K562 (cell line): Measurements from ENCODE around the gene MAGIX. TPM values are rescaled to one million over a fixed set of nuclear protein-coding genes. Genes with fewer than 3 reads are reported as not detected.

Experiments
- DPF2 ChIP-seq: fragments of 450-650 bp; IDR thresholded peaks from 2 replicates; pipeline ENCODE4 v1.6.1; 2016
- KDM5B ChIP-seq: fragments of 200-600 bp; sonication (generic); IDR thresholded peaks from 2 replicates; pipeline ENCODE4 v1.6.1; 2012; ENCODE audit warnings: low read depth, mild to moderate bottlenecking, moderate library complexity, low read length, control low read depth, inconsistent platforms; ENCODE audit not compliant: insufficient replicate concordance
- KLF1 ChIP-seq: fragments of 450-650 bp; IDR thresholded peaks from 2 replicates; pipeline ENCODE4 v1.6.1; 2016; ENCODE audit warnings: missing genetic modification characterization, missing compliant biosample characterization
- NCOA1 ChIP-seq: fragments of 450-650 bp; IDR thresholded peaks from 2 replicates; pipeline ENCODE4 v1.6.1; 2016; ENCODE audit warnings: low read depth
- RAD21 ChIP-seq, 2 experiments: fragments of 250-450 bp in 1 of 2; fragments of 450-650 bp in 1 of 2; sonication (Bioruptor Pico) in 1 of 2; formaldehyde crosslinking in 1 of 2; IDR thresholded peaks in 1 of 2; conservative IDR thresholded peaks in 1 of 2; 2 replicates each; pipeline versions ENCODE4 v1.4.0 to v1.8.0; 2020 to 2022; ENCODE audit warnings: mild to moderate bottlenecking in 2 of 2, moderate library complexity in 1 of 2
- RAD51 ChIP-seq: fragments of 450-650 bp; IDR thresholded peaks from 2 replicates; pipeline ENCODE4 v1.7.1; 2016; ENCODE audit warnings: low read depth, mild to moderate bottlenecking, borderline replicate concordance
- SNIP1 ChIP-seq: fragments of 450-650 bp; IDR thresholded peaks from 2 replicates; pipeline ENCODE4 v1.7.1; 2017; ENCODE audit warnings: low read depth, mild to moderate bottlenecking
- STAT5A ChIP-seq: IDR thresholded peaks from 2 replicates; pipeline ENCODE4 v1.6.1; 2012; ENCODE audit warnings: low read length, inconsistent platforms, borderline replicate concordance
- TBP ChIP-seq: optimal IDR thresholded peaks from 2 replicates; pipeline ENCODE3; 2011; ENCODE audit warnings: low read depth, low read length, improper control_type of control experiment
- YY1 ChIP-seq, 3 experiments: IDR thresholded peaks; 2 replicates each; pipeline ENCODE4 v1.6.1; 2011; ENCODE audit warnings: low read length in 2 of 3, mild to moderate bottlenecking in 2 of 3, moderate library complexity in 2 of 3, borderline replicate concordance in 1 of 3, control low read depth in 1 of 3, low read depth in 1 of 3; ENCODE audit not compliant: insufficient read depth in 3 of 3, insufficient replicate concordance in 2 of 3, control insufficient read depth in 1 of 3, insufficient read length in 1 of 3; ENCODE audit errors: extremely low read depth in 1 of 3
- ZNF224 ChIP-seq: sonication (generic); formaldehyde crosslinking; IDR thresholded peaks from 2 replicates; pipeline ENCODE4 v1.8.0; 2022; ENCODE audit warnings: mild to moderate bottlenecking, missing genetic modification reagents
- ZNF232 ChIP-seq: sonication (generic); formaldehyde crosslinking; IDR thresholded peaks from 2 replicates; pipeline ENCODE4 v1.8.0; 2022; ENCODE audit warnings: mild to moderate bottlenecking, missing genetic modification reagents
- ZNF778 ChIP-seq: fragments of 450-650 bp; formaldehyde crosslinking; IDR thresholded peaks from 2 replicates; pipeline ENCODE4 v1.4.0; 2020; ENCODE audit warnings: mild to moderate bottlenecking, moderate library complexity
- ZSCAN32 ChIP-seq: fragments of 450-650 bp; formaldehyde crosslinking; IDR thresholded peaks from 2 replicates; pipeline ENCODE4 v1.4.0; 2020; ENCODE audit warnings: mild to moderate bottlenecking, moderate library complexity
- polyA plus RNA-seq, 8 experiments: library from polyadenylated mRNA; depleted of rRNA in 4 of 8; stranded (reverse) in 5 of 8; unstranded in 3 of 8; fragments of >200 nt; fragmentation: Nextera tagmentation in 2 of 8; fragmentation: Illumina TruSeq in 1 of 8; extraction: Ambion mirVana in 2 of 8; extraction: Trizol in 1 of 8; gene quantifications; 2 replicates each; pipeline versions ENCODE4 v1.2.1 to v1.2.3, GENCODE V29; 2011 to 2014; ENCODE audit warnings: inconsistent platforms in 1 of 8, missing spikeins in 1 of 8
- total RNA-seq, 7 experiments: library from RNA; depleted of rRNA in 6 of 7; stranded (reverse); fragments of >200 nt in 6 of 7; fragmentation: Illumina TruSeq in 2 of 7; extraction: Trizol in 2 of 7; gene quantifications; 2 replicates each; pipeline versions ENCODE4 v1.2.1 to v1.2.3, GENCODE V29; 2011 to 2021; ENCODE audit warnings: low replicate concordance in 1 of 7
- TF ChIP-seq, protein P1 (sequence below), 2 experiments: fragments of 450-650 bp; IDR thresholded peaks; 2 replicates each; pipeline ENCODE4 v1.6.1; 2016; ENCODE audit warnings: mild to moderate bottlenecking in 2 of 2, borderline replicate concordance in 1 of 2, low read depth in 1 of 2, moderate library complexity in 1 of 2
- TF ChIP-seq, protein P2 (sequence below): fragments of 250-450 bp; sonication (Bioruptor Pico); IDR thresholded peaks from 2 replicates; pipeline ENCODE4 v1.5.0; 2021
- TF ChIP-seq, protein P3 (sequence below), 3 experiments: fragments of 200-800 bp in 1 of 3; sonication (Bioruptor generic) in 1 of 3; sonication (generic) in 1 of 3; formaldehyde crosslinking in 1 of 3; IDR thresholded peaks; 2 replicates each; pipeline versions ENCODE4 v1.6.1 to v1.8.0; 2016 to 2022; ENCODE audit warnings: mild to moderate bottlenecking in 2 of 3, missing compliant biosample characterization in 2 of 3, missing genetic modification characterization in 2 of 3, missing genetic modification reagents in 1 of 3

Gene MAGIX
- total and polyA plus RNA-seq, 9 of the 15 experiments (the other 6 are each of a cell fraction or from before 2014, with no cell fraction given) = 0.08 to 3.5 (median 0.47) TPM

DNA sequence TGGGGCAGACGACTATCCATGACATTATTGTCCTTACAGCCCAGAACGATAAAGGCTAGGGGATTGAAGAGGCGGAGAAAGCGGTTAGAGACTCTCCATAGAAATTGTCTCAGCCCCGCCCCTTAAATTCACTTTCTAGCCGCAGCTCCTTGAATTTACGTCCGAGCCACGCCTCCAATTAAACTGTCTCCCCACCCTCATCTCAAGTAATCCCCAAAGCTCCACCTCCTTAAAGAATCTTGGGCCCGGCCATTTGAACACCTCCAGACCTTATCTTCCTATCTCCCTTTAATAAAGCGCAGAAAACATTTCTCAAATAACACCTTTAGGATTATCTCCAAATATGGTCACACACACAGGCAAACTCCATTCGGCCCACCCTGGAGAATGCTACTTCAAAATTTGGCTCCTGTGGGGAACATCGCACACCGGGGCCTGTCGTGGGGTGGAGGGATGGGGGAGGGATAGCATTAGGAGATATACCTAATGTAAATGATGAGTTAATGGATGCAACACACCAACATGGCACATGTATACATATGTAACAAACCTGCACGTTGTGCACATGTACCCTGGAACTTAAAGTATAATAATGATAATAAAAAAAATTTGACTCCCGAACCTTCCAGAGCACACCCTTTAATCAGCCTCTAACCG is 7.2 kb upstream of the MAGIX start (continued):
- TF ChIP-seq, protein P1, sequence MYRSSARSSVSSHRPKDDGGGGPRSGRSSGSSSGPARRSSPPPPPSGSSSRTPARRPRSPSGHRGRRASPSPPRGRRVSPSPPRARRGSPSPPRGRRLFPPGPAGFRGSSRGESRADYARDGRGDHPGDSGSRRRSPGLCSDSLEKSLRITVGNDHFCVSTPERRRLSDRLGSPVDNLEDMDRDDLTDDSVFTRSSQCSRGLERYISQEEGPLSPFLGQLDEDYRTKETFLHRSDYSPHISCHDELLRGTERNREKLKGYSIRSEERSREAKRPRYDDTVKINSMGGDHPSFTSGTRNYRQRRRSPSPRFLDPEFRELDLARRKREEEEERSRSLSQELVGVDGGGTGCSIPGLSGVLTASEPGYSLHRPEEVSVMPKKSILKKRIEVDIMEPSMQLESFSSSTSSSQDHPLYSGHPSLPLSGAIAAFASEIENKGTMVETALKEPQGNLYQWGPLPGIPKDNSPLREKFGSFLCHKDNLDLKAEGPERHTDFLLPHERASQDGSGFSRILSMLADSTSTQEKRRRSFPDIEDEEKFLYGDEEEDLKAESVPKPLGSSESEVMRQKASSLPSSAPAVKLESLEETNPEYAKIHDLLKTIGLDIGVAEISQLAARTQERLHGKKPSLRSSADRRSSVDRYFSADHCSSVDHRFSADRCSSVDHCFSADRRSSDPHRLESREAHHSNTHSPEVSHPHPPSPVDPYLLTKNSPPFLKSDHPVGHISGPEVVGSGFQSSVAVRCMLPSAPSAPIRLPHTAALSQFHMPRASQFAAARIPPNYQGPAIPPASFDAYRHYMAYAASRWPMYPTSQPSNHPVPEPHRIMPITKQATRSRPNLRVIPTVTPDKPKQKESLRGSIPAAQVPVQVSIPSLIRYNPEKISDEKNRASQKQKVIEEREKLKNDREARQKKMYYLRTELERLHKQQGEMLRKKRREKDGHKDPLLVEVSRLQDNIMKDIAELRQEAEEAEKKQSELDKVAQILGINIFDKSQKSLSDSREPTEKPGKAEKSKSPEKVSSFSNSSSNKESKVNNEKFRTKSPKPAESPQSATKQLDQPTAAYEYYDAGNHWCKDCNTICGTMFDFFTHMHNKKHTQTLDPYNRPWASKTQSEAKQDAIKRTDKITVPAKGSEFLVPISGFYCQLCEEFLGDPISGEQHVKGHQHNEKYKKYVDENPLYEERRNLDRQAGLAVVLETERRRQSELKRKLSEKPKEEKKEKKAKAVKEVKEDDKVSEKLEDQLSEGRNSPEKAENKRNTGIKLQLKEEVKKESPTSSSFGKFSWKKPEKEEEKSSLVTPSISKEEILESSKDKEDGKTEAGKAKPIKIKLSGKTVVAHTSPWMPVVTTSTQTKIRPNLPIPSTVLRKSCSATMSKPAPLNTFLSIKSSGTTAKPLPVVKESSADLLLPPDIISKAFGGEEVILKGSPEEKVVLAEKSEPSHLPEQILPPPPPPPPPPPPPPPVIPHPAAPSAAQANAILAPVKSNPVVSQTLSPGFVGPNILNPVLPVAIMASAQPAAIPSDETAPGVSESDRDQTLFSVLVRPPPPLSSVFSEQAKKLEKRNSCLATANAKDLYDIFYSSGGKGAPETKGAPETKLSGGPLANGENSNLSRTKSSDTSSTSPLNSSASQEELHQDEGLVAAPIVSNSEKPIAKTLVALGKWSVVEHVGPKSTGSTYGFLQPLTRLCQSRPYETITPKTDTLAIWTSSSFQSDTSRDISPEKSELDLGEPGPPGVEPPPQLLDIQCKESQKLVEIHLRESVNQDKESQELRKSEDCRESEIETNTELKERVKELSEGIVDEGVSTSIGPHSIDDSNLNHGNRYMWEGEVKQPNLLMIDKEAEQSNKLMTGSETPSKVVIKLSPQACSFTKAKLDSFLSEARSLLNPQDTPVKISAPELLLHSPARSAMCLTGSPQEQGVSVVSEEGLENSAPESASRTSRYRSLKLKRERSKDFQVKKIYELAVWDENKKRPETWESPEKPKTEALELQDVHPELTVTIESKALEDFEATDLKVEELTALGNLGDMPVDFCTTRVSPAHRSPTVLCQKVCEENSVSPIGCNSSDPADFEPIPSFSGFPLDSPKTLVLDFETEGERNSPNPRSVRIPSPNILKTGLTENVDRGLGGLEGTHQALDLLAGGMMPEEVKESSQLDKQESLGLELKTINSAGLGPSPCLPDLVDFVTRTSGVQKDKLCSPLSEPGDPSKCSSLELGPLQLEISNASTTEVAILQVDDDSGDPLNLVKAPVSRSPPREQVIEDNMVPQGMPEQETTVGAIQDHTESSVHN (IDR thresholded peaks at IDR 0.05; ENCODE audit: borderline replicate concordance in 1 of 2, low read depth in 1 of 2) = no peak
- peak; percentile 38 for TF ChIP-seq DPF2
- no peak for TF ChIP-seq RAD51
- TF ChIP-seq ZNF224 (CRISPR knock-in tag) = no peak
- TF ChIP-seq TBP = peak; percentile 54
- no peak for TF ChIP-seq YY1 (IDR thresholded peaks at IDR 0.05; ENCODE audit: borderline replicate concordance in 1 of 3, control insufficient read depth in 1 of 3, extremely low read depth in 1 of 3, insufficient read depth in 3 of 3, insufficient read length in 1 of 3, insufficient replicate concordance in 2 of 3, low read depth in 1 of 3, low read length in 2 of 3)
- TF ChIP-seq ZNF778 (CRISPR knock-in tag) = no peak
- TF ChIP-seq STAT5A = no peak
- no peak for TF ChIP-seq ZSCAN32
- no peak for TF ChIP-seq RAD21 (CRISPR knock-in tag; conservative IDR thresholded peaks at IDR 0.05 in 1 of 2, IDR thresholded peaks at IDR 0.05 in 1 of 2)
- TF ChIP-seq KLF1 (tag) = no peak
- no peak for TF ChIP-seq NCOA1
- TF ChIP-seq, protein P2, sequence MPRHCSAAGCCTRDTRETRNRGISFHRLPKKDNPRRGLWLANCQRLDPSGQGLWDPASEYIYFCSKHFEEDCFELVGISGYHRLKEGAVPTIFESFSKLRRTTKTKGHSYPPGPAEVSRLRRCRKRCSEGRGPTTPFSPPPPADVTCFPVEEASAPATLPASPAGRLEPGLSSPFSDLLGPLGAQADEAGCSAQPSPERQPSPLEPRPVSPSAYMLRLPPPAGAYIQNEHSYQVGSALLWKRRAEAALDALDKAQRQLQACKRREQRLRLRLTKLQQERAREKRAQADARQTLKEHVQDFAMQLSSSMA = no peak
- TF ChIP-seq ZNF232 (CRISPR knock-in tag) = no peak
- no peak for TF ChIP-seq SNIP1
- no peak for TF ChIP-seq KDM5B
- TF ChIP-seq, protein P3, sequence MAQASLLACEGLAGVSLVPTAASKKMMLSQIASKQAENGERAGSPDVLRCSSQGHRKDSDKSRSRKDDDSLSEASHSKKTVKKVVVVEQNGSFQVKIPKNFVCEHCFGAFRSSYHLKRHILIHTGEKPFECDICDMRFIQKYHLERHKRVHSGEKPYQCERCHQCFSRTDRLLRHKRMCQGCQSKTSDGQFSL (CRISPR knock-in tag; IDR thresholded peaks at IDR 0.05) = no peak
- TF ChIP-seq, protein P3 (tag; IDR thresholded peaks at IDR 0.05) = 0 out of 4 replicates have a peak, but pooled peaks of 1 of the 2 experiments have one; percentile 4
